ENCODE results near the gene MAP2K3.

The MAP2K3 gene

GRCh38 chr17:21354796-21355385 lies 70.4 kb downstream of the MAP2K3 start:
- no peak for DNase-seq

GRCh38 chr17:21355586-21355985 lies 71.1 kb downstream of the MAP2K3 start:
- DNase-seq = no peak

- no peak for DNase-seq
Measured at GRCh38 chr17:21356537-21357127, 72.1 kb downstream of the MAP2K3 start.

GRCh38 chr17:21357281-21357680 lies 72.8 kb downstream of the MAP2K3 start:
- DNase-seq = no peak

- no peak for DNase-seq
Measured at GRCh38 chr17:21357696-21358656, 73.5 kb downstream of the MAP2K3 start.

- no peak for DNase-seq
Measured at GRCh38 chr17:21358682-21359482, 74.4 kb downstream of the MAP2K3 start.

- DNase-seq = no peak
Measured at GRCh38 chr17:21359483-21359840, 75.0 kb downstream of the MAP2K3 start.

GRCh38 chr17:21360048-21360447 lies 75.5 kb downstream of the MAP2K3 start:
- DNase-seq = no peak

GRCh38 chr17:21361020-21361809 lies 76.7 kb downstream of the MAP2K3 start:
- no peak for DNase-seq

- no peak for DNase-seq
Measured at GRCh38 chr17:21362331-21362931, 77.9 kb downstream of the MAP2K3 start.

- no peak for DNase-seq
Measured at GRCh38 chr17:21363776-21364642, 79.5 kb downstream of the MAP2K3 start.

Data from stimulated activated naive CD4-positive, alpha-beta T cell treated with Interleukin-2 at 50 U/mL for 16 hours (primary cell).